Stimulated activated CD4-positive, alpha-beta T cell treated with anti-CD3 and anti-CD28 coated beads, Interleukin-1b, Interleukin-23, amount 100 ng/mL, for 4 hours (primary cell): ENCODE results near the gene DENND1A.

ENCODE experiments used
- DNase-seq, 2 donors: peaks; one replicate each; pipeline ENCODE4 v3.0.0-alpha.2; 2020; ENCODE audit warnings: low read depth in 2 of 2

The DENND1A gene

DNA sequence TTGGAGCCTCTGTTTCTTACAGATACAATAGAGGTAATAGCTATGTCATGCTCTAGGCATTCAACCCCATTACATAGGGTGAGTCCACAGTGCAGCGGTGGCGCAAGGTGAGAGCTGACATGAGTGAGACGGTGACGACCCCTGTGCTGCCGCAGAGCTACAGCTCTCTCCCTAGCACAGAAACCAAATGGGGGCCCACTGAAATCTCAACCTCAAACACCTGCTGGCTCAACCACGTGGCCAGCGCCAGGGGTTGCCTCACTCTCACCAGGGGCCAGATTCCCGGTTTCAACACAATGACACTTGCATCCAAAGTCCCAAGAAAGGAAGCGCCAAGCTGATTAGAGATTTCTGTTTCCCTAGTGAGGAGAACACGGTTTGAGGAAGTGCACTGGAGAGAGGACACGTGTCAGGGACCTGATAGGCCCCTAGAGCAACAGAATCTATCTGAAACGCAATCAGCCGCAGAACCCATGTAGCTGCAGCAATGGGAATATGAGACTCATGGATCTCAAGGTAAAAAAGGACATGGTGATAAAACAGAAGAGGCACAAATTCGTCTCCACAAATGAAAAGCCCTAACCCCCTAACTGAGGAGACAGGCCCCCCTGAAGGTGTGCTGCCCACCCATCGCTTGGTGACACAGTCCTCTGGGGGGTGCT is 459.7 kb downstream of the DENND1A start:
- no peak for DNase-seq

GRCh38 chr9:123469282-123469681 is 460.6 kb downstream of the DENND1A start:
- DNase-seq, result no peak

DNA sequence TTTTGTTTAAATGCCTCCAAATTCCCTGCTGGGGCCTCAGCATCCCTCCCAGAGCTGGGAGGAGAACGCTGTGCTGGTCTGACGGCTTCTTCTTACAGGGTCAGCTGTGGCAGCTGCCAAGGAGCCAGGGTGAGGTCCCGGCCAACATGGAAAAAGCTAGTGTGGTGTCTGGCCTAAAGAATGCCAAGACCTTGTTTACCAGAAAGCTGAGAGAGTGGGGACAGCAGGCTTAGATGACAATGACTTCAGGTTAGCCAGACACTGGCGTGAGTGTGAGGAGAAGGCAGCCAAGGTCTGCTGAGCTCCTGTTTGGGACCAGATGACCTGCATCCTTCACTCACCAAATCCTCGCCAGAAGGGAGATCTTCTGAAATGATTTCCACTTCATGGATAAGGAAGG is 461.4 kb downstream of the DENND1A start:
- DNase-seq, result no peak

DNA sequence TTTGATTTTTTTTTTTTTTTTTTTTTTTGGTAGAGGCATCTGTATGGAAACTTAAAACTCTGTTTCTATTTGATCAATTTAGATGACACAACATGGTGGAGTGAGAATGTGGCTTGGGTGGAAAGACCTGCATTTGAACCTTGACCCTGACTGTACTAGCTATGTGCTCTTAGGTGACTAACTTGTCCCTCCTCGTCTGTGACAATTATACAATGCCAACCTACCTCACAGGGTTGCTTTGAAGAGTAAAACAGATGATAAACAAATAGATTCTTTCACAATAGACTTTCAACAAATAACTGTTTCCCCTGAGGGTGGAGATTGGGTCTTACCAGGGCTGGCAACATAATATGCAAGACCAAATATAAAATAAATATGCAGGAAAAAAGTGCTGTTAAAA is 464.6 kb downstream of the DENND1A start:
- DNase-seq, result no peak

GRCh38 chr9:123460091-123460490 is 469.8 kb downstream of the DENND1A start:
- no peak for DNase-seq

- DNase-seq, result no peak
These were observed 472.3 kb downstream of the DENND1A start for GRCh38 chr9:123457583-123457982.

DNA sequence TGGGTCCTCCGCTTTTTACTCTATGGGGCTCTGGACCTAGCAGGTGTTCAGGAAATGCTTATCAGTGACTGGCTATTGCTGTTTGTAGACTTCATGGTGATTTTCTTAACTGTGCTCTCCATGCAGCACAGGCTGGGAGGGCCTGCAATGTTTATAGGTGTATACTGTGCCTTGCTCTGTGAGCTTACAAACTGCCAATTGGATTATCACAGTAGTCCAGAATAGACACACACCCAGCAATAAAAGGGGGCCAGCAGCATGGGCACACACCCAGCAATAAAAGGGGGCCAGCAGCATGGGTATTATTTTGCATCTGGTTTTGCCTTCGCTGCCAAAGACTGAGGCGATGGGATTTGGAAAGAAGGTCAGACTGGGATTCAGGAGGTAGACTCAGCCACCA is 473.9 kb downstream of the DENND1A start:
- no peak for DNase-seq

DNA sequence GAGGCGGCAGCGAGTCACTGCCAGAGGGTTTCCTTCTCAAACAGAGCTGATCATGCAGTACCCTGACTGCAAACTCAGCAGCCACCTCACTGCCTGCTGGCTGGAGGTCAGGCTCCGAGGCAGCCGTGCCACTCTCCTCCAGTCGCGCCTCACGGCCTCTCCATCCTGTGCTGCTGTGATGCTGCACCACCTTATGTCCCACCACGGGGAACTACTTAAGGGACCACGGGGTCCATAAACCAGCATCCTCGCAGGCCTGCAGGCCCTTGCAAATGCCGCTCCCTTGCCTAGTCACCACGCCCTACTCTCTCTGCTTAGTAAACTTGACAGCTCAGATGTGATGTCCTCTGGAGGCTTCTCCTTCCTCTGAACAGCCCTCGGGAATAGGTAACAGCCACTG is 474.7 kb downstream of the DENND1A start:
- no peak for DNase-seq

- DNase-seq, result no peak
These were observed 475.6 kb downstream of the DENND1A start for GRCh38 chr9:123454361-123454760.

- no peak for DNase-seq
These were observed 476.1 kb downstream of the DENND1A start for GRCh38 chr9:123453831-123454321.

- DNase-seq, result no peak
These were observed 476.8 kb downstream of the DENND1A start for GRCh38 chr9:123453076-123453667.

GRCh38 chr9:123450996-123451395 is 478.9 kb downstream of the DENND1A start:
- no peak for DNase-seq

DNA sequence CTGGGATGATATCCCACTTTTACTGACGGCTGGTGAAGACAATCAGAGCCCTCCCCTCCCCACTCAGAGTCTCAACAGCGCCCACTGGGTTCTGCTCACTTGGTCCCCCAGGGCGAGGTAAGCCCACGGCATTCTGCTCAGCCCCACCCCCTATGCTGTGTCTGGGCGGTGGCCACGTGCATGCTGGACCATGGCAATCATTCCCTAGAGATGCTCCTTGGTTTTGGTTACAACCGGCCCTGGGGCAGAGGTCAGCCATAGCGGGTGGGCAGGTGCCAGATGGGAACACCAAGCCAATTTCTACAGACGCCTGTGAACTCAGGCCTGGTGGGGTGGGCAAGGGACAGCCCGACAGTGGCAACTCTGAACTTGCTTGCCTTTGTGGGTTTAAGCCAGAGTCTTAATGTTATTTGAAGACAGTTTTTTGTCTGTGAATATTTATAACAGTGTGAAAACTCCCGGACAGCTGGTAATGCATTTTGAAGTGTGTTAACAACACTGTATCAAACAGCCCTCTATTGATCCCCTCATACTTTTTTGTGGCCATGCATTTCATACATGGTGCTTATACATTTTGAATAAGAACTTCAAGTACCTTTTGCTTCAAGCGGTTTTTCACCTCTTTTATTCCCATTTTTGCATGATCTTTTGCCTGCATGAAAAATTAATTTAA is 479.7 kb downstream of the DENND1A start:
- no peak for DNase-seq

- DNase-seq, result no peak
These were observed 481.8 kb downstream of the DENND1A start for GRCh38 chr9:123447934-123448646.

DNA sequence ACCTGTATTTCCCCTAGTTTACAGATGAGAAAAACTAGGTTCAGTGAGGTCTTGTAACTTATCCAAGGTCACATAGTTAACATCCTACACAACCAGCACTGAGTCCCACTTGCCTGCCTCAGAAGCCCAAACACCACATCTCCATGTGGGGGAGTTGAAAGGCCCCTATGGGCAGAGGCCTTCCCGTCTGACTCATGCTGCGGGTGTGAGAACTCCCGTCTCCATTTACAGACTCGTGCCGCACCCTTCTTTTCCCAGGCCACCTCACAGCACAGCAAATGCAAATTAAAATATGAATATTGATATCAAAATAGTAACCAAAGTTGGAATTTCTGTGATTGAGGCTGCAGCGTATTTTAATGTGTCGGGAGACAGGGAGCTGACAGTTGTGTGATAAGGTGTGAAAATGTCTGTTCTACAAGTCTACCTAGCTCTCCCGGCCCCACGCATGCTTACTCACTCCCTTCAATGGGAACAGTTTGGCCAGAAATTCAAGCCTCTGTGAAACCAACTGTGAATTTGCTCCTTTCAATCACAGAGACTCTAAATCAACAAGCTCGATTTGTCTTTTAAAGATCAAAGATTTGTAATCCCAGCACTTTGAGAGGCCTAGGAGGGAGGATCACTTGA is 483.8 kb downstream of the DENND1A start:
- no peak for DNase-seq

DNA sequence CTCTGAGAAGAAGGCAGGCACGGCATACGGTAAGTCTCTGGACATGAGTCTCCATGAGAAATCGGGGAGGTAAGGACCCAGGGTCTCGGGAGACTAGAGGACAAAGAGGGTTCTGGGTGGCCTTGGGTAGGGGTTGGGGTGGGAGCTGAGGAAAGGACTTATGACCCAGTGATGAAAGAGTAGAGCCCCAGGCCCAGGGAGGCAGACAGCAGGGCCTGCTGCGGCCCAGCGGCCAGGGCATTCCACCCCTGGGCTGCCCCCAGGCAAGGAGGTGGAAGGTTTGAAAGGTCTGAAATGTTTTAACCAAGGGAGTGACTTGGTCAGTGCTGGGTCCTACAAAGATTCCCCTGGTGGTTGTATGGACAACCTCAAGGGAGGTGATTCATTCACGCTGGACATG is 484.8 kb downstream of the DENND1A start:
- no peak for DNase-seq

DNA sequence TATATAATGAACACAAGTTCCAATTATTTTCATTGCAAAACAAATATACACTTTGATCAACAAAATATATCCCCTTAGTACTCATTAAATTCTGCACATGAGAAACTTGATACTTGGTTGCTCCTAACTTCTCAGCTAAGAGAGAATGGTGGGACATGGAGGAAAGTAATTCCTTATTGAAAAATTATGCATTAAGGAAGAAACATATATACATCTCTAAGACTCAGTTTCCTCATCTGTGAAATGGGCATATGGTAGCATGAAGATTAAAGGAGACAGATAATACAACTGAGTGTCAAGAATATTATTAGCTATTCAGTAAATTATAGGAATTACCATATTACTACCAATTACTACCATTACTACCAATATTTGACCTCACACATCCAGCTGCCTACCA is 488.2 kb downstream of the DENND1A start:
- DNase-seq, result no peak

DNA sequence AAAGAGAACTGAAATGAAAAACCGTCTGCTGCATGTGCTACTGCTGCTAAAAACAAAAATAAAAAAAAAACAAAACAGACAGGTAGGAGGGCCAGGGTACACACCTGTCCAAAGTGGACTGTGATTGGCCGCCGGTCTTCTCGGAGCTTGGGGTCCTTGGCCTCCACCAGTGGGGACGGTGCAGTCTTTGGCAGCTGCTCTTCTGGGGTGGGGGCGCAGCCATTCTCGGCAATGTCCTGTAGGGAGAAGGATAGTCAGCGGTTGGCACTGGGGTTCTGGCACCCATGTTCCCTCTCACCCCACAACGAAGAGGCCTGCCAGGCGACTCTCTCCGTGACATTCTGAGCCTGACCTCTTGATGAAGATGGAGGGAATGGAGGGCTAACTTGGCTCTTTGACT is 489.7 kb downstream of the DENND1A start:
- no peak for DNase-seq

GRCh38 chr9:123438821-123439220 is 491.1 kb downstream of the DENND1A start:
- DNase-seq, result no peak

GRCh38 chr9:123438321-123438720 is 491.6 kb downstream of the DENND1A start:
- DNase-seq, result no peak

- DNase-seq, result no peak
These were observed 492.7 kb downstream of the DENND1A start for GRCh38 chr9:123437201-123437600.

- no peak for DNase-seq
These were observed 494.5 kb downstream of the DENND1A start for GRCh38 chr9:123435471-123435870.
